ENCODE measurements around the gene GOLGA1.
"Not testable (repeated sequence)": the region's sequence is repeated elsewhere in the genome, so short reads cannot be mapped to it uniquely, and the experiment has no call there.

DNA sequence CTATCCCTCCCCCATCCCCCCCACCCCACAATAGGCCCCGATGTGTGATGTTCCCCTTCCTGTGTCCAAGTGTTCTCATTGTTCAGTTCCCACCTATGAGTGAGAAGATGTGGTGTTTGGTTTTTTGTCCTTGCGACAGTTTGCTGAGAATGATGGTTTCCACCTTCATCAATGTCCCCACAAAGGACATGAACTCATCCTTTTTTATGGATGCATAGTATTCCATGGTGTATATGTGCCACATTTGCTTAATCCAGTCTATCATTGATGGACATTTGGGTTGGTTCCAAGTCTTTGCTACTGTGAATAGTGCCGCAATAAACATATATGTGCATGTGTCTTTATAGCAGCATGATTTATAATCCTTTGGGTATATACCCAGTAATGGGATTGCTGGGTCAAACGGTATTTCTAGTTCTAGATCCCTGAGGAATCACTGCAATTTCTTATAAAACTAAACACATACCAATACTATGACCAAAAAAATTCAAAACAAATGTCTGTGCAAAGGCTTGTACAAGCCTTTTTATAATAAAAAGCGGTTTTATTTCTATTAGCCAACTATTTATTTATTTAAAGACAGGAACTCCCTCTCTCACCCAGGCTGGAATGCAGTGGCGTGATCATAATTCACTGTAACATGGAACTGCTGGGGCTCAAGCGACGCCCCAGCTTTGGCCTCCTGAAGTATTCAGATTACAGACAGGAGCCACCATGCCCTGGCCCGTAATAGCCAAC, 19.0 kb upstream of the GOLGA1 start:
- TF ChIP-seq CTCF (IDR thresholded peaks at IDR 0.05; ENCODE audit: low read depth, low read length); EZH2phosphoT487 (IDR thresholded peaks at IDR 0.05; ENCODE audit: low read depth): not testable (repeated sequence)
